NCI-H187 treated with DMSO at 0.1 percent for 48 hours (cell line): ENCODE results near the gene KDM4C.
"Not testable (repeated sequence)": the region's sequence is repeated elsewhere in the genome, so short reads cannot be mapped to it uniquely, and the experiment has no call there.

Experiments
- DNase-seq: peaks from one replicate; lab custom pipeline; 2025; lab: John Stamatoyannopoulos, UW

Gene KDM4C

DNA sequence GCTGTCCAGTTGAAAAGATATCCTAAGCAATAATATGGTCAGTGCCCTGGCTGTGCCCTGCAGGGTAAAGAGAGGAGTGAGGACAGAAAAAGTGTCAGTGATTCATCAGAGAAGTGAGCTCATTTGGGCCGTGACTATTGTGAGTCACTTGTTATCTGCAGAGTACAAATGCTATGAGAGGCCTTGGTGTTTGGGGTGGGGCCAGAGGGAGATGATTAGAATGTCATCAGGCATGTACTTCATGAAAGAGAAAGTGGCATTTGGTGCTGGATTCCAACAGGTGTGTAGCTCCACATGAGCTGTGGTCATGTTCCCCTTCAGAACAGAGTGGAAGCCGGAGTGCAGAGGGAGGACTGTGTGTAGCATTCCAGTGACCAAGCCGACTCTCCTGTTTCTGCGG lies 174.1 kb downstream of the KDM4C start:
- no peak for DNase-seq

DNA sequence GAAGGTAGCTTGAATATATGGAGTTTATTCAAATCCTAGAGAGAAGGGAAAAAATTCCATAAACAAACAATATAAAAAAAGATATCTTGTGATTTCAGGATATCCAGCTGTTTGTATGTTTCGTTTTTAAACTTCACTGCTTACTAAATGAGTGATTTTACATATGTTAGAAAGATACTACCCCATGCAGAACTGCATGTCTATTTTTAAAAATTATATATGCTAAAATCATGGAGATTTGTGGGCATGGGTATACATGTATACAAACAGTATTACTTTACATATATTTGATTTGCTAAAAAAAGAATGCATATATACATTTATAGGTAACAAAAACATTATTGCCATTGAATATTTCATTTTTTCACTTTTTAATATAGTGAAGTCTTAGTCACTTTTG lies 178.3 kb downstream of the KDM4C start:
- DNase-seq: no peak

DNA sequence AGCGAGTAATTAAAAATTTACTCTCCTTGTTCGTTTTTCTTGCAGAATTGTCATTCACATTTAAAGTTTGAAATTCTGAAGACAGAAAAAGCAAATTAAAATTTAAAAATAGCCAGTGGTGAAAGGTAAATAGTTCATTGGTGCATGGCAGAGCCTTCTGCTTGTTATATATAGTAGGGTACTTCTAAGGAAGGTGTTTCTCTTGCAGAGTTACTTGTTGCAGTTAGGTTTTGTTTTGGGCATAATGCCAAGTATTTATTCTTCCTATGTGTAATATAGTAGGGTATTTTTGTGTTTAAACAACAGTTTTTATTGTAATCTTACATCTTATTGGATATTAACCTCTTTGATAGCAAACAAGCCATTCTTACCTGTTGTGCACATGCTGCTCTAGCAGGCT lies 179.4 kb downstream of the KDM4C start:
- DNase-seq: no peak

DNA sequence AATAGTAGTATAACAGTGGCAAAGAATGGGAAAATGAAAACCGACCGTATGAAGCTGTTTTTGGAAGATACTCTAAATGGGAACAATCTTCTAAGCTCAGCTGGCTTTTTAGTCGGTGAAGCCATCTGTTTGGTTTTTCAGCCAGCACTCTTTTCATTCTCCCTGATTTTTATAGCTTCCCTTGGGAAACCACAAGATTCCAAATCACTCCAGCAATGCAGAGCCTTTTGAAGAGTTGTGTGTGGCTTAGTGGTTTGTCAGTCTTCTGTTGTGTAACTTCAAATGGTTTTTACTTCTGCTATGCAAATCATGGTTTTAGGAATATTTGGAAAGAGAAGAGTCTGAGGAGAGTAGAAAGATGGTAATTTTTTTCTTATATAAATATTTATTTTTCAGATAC lies 180.7 kb downstream of the KDM4C start:
- no peak for DNase-seq

DNA sequence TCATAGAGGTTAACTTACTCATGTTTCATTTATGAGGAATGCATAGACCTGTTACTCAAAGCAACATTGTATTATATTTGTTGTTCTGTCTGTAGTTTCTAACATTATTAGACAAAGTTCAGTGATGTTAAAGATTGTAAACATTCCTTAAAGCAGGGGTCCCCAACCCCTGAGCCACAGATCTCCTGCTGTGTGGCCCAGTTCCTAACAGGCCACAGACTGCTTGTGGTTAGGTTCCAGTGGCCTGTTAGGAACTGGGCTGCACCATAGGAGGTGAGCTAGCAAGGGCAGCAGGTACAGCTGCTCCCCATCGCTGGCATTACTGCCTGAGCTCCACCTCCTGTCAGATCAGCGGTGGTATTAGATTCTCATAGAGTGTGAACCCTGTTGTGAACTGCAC lies 181.1 kb downstream of the KDM4C start:
- no peak for DNase-seq

DNA sequence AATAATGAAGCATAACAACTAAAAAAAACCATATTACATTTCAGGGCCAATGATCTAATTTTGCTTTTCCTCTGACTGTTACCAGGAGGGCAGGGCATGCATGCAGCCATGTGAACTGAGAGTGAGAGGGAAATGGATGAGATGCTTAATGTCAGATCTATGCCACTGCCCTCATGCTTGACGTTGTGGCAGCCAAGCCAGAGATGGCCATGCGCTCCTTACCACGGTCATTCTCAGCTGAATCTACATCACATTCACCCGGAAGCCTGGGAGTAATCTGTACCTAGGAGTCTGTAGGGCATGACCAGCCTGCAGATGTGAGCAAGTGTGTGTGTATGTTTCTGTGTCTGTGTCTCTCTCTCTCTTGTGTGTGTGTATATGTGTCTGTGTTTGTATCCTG lies 183.7 kb downstream of the KDM4C start:
- no peak for DNase-seq

DNA sequence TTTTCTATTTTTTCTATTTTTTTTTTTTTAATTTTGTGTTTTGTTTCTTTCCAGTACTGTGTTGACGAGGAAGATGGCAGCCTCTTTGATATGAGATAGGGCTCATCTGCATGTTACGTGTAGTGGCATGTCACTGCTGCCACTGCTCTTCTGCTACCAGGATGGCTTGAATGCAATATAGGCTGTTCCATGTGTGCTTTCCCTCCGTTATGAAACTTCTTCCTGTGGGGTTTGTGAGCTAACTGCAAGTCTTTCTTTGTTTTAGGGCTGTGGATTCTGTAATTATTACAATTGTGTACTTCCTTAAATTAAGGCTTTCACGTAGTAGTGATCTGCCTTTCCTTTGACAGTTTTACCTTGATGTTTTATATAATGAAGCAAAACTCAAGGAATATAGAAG lies 184.6 kb downstream of the KDM4C start:
- DNase-seq: no peak

DNA sequence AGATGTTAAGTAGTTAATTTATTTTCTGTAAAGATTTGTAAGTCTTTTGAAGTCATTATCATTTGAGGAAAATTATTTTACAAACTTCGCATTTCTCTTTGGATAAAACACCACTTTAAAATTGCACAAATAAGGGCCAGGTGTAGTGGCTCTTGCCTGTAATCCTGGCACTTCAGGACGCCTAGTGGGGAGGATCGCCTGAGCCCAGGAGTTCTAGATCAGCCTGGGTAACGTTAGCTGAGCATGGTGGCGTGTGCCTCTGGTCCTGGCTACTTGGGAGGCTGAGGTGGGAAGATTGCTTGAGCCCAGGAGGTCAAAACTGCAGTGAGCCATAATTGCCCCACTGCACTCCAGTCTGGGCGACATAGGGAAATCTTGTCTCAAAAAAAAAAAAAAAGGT lies 185.5 kb downstream of the KDM4C start:
- no peak for DNase-seq

DNA sequence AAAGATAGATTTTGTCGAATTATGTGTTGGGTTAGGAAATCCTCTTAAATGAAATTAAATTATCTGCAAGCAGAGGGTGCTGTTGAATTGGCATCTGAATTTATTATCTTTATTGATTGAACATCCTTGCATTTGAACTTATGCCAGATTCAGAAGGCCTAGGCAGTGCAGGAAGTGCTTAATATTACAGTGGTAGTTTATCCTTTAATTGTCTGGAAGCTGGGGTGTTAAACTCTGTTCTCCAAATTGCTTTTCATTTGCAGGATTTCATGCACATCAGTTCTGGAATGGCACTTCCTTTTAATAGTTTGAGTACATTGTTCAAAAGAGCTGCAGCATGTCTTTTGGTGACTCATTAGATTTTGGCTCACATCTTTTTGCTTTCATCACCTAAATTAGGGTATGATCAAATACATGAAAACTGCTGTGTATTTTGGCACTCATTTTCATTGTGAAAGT lies 186.3 kb downstream of the KDM4C start:
- DNase-seq: no peak

DNA sequence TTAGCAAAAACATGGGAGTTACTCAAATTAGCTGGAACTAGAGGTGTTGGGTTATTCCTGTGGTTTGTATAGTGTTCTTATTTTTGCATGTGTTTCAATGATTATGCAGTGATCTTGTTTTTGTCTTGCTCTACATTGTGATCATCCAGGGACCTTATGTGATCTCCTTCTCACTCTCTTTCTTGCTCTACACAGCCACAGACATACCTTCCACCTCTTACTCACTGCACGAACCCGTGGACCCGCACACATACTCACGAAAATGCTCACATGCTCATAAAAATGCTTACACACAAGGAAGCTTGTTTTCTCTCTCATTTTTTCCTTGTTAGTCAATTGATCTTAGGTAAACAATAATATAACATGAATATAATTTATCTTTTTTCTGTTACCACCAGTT lies 187.1 kb downstream of the KDM4C start:
- DNase-seq: no peak

DNA sequence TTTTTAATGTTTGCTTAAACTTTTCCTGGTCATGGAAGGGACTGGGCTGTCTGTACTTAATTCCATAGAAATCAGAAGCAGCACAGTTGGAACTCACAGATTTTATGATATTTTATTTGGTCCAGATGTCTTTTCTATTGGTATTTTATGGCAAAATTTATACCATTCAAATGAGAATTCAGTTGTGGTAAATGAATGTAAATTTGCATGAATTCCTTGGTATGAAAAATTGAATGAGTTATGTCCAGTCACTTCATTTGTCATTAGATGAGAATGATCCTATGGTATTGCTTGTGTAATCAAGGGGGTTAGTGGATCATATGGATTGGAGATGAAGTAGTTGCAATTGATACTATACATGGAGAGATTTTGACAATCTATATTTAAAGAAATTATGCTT lies 188.0 kb downstream of the KDM4C start:
- DNase-seq: no peak

DNA sequence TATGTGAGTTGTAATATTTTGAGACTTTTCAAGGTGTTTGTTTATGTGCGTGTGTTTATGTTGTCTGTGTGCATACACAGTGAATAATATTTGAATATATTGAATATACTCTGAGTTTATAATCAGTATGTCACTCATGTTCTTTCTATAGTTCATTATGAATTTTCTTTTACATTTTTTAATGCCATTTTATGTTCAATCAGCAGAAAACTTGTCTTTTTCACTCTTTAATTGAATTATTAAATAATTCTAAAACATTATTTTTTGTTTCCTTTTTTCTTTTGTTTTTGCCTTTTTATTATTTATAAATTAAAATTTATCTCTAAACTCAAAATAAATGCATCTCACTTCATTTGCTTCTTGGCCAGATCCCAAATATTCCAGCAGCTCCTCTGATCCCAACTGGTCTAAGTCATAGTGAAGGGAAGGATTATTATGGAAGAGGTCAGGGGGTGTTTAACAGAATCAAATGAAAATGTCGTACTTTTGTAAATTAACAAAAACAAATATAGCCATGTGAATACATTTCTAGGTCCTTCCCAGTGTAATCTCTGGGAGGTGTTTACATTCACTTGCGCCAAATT lies 188.9 kb downstream of the KDM4C start:
- no peak for DNase-seq

DNA sequence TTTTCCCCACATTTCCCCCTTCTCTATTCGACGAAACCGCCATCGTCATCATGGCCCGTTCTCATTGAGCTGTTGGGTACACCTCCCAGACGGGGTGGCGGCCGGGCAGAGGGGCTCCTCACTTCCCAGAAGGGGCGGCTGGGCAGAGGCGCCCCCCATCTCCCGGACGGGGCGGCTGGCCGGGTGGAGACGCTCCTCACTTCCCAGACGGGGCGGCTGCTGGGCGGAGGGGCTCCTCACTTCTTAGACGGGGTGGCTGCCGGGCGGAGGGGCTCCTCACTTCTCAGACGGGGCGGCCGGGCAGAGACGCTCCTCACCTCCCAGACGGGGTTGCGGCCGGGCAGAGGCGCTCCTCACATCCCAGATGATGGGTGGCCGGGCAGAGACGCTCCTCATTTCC lies 191.1 kb downstream of the KDM4C start:
- DNase-seq: not testable (repeated sequence)

DNA sequence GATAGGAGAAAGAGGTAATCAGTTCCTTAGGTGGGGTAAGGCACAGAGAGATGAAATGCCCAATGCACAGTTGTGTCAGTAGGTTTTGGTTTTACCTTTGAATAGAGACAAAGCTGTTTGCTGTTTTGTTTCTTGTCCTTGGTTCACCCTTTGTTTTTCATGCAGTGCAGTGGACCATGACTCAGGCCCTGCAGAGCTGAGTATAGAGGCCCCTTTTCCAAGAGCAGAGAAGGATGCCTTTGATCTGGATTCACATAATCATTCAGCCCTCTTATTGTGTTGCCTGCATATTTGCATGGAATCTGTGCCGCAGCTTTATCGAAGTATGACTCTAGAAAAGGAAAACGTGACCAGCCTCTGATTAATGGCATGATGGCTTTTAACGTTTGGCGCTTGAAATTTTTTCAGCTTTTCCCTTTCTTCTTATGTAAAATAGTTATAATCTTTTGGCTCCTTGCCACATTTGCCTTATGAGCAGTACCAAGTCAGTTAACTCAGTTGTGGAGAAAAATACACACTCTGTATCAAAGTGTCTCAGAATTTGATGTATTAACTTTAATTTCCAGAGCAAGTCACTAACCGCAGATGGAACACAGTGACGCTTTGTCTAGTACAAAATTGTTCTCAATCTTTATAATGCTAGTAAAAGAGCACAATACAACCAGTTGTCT lies 197.6 kb downstream of the KDM4C start:
- DNase-seq: no peak

DNA sequence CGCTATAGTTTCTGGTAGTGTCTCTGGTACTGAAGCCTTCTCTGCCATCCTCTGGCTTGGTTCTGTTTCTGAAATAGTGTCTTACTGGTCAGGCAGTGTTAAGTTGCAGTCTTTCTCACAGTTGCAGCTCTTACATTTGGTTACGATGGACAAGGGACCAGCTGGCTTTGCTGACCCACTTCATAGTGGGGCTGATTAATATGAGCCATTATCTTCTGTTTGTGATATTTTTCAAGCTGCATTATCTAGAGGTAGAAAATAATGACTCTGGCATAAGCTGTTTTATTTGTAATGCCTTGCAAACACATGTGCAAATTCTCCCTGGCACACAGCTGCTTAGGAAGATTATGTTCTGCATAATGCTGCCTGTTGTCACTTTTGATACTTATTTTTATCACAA lies 199.1 kb downstream of the KDM4C start:
- no peak for DNase-seq

DNA sequence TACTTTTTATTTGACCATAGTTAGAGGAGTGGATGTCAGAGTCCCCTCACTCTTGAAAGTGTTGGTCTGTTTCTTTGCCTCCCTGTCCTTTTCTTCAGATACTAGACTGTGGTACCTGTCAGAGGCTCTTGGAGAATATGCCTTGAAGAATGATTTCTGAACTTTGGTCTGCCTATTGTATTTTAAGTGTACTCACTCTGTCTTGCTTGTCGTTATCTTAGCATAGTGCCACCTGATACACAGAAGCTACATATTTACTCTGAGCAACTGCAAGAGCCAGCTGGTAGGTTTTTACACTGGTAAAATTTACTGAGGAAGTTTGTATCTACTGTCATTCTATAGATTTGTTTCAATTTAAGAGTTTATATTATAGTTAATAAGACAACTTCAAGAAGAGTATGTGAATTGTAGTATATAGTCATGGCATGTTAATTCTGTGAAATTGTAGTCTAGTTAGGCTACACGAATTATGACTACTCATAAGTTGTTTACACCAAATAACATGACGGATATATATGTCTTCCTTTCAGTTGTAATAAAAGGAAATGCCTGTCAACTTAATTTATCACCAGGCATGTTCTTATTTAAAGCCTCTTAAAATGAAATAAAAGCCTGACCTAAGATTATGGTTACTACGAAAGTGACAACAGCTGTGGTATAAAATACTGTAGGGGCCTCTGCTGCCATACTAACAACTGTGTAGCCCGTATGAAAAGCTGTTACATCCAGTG lies 201.7 kb downstream of the KDM4C start:
- no peak for DNase-seq

DNA sequence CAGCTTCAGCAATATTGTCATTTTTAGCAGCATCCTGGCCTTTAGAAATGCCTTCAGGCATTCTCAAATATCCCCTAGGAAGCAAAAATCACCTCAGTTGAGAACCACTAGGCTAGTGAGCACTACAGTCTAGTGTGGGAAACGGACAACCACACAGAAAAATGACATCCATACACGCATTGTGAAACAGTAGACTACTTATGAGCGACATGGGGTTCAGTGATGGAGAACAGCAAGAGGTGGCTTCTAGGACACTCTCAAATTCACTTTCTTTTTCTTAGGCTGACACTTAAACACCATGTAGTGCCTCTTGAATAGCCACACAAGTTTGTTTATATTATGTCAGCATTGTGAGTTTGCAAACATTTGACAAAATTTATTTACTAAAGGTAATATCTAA lies 203.0 kb downstream of the KDM4C start:
- DNase-seq: no peak

DNA sequence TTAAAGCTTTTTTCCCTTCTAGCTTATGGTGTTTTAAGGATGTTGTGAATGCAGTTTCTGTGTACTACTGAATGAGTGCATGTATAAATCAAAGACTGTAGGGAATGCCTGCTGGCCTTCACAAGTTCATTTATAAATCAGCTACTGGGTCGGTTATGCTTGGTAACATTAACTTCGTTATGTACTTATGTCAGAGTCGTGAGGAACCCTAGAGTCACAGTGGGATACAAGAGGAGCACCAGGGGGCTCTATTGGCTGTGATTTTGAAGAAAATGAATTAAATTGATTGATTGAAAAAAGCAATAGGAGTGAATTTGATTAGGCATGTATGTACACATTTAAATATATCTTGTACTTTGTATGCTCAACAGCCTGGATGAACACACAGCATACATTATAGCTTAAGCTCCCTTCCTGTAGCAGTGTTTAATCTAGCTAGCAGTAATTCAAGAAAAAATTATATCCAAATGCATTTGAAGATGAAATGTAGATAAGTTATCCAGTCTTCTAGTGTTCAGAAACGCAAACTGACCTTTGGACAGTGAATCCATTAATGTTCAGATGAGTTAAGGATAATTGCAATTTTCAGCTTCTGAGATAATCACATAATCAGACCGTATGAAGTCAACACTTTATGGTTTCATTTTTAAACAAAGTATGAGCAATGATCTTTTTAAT lies 204.2 kb downstream of the KDM4C start:
- DNase-seq: no peak

DNA sequence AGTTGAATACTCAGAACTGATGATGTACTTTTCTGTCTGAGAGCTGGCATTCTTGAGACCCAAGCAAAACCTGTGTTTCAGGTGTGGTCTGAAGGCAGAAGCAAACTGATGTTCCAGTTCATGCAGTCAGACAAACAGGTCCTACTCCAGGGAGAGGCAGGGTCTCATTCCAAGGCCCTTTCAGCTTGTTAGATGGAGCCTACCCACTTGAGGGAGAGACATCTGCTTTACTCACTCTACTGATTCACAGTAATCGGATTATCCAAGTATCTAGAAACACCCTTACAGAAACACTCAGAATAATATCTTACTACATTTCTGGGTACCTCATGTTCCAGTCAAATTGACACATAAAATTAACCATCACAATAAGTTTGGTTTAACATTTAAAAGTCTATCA lies 207.8 kb downstream of the KDM4C start:
- DNase-seq: no peak

DNA sequence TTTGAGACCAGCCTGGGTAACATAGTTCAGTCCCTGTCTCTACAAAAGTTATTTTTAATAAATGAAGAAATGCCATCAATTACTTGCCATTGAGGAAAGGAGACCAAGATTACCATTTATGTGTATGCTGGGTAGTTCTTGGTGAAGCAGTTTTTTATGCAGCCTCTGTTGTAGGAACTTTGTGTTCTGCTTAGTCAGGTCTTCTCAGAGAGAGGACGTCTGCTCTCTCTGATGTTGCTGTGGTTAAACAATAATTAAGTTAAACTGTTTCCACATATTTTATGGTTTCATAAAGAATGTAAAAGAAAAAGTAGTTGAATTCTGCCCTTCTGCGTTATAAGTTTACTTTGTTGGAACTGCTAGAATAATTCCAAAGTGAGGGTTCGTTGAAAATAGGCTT lies 210.5 kb downstream of the KDM4C start:
- DNase-seq: no peak

DNA sequence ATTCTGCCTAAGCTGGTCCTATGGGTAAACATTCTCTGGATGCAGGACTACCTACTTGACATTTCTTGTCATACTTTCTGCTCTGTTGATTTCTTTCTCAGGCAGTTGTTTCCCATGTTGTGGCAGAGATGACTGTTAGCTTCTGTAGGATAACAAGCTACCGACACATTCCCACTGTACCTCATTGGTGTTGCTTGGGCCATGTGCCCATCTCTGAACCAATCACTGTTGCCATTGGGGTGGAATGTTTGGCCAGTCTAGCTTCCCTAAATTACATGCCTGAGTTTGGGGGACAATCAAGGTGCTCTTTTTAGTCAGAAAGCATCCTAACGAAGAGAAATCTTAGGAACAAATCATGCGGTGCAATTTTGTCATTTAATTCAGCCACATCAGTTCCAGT lies 212.0 kb downstream of the KDM4C start:
- DNase-seq: no peak

DNA sequence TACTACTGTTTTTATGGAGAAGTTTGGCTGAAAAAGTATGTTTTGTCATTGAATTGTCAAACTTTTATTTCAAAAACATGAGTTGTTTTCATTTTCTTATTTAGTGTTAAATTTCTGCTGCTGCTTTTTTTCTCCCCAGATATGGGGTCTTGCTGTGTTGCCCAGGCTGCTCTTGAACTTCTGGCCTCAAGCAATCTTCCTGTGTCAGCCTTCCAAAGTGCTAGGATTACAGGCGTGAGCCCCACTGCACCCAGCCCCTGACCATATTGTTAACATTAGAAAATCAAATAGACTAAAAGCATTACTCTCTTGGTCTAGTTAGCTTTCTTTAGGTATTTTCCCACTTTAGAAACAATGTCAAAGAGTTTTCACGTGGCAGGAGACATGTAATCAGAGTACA lies 215.3 kb downstream of the KDM4C start:
- DNase-seq: no peak

DNA sequence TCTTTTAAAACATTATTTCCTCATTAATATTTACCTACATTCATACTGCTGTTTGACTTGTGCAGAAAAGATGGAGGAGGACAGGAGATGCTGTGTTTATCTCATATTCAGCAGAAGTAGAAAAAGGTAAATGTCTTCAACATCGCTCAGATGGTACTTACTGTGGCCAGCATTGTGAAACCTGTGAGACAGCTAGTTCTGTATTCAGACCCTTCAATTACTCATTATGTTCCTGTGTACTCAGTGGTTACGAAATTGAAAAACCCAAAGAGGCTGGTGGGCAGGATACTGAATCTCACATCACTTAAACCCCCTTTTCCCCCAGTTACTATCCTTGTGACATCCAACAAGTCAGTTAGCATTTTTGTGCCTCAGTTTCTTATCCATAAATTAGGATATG lies 216.0 kb downstream of the KDM4C start:
- no peak for DNase-seq
